ENCODE data around the gene ABCA2.

GRCh38 chr9:136984464-136985026 lies 43.5 kb downstream of the ABCA2 start:
- no peak for TF ChIP-seq POLR2A (IDR thresholded peaks at IDR 0.05)
- no peak for TF ChIP-seq CTCF (IDR thresholded peaks at IDR 0.05)

Measured in transverse colon (tissue), 3 donors.